Stomach (tissue), 9 donors: ENCODE data around the gene PARVG. TPM values are rescaled to one million over a fixed set of nuclear protein-coding genes. Genes with fewer than 3 reads are reported as not detected.

Source experiments
- DNase-seq, 2 donors: peaks; one replicate each; pipeline versions ENCODE4 v3.0.0 to v3.0.0-alpha.2; 2013 to 2019
- H3K27ac ChIP-seq, 5 donors: fragments of 200-600 bp in 4 of 5; sonication (generic) in 4 of 5; one replicate each; pipeline ENCODE4 v1.5.1; 2013 to 2019; ENCODE audit warnings: mild to moderate bottlenecking in 1 of 5, moderate library complexity in 1 of 5
- H3K27me3 ChIP-seq, 3 donors: fragments of 200-600 bp; sonication (generic); one replicate each; pipeline ENCODE4 v1.5.1; 2017 to 2019; ENCODE audit warnings: mixed run types in 1 of 3
- H3K36me3 ChIP-seq, 4 donors: fragments of 200-600 bp; sonication (generic); 1 replicate in 3 of 4; 2 replicates in 1 of 4; pipeline ENCODE4 v1.5.1; 2016 to 2019
- H3K4me1 ChIP-seq, 4 donors: fragments of 200-600 bp; sonication (generic); one replicate each; pipeline ENCODE4 v1.5.1; 2016 to 2019
- H3K4me3 ChIP-seq, 4 donors: fragments of 200-600 bp; sonication (generic) in 3 of 4; one replicate each; pipeline ENCODE4 v1.5.1; 2016 to 2019; ENCODE audit warnings: mild to moderate bottlenecking in 1 of 4
- H3K9me3 ChIP-seq, 4 donors: fragments of 200-600 bp; sonication (generic); one replicate each; pipeline ENCODE4 v1.5.1; 2016 to 2019
- CTCF ChIP-seq, 7 experiments: fragments of 450-650 bp in 4 of 7; fragments of 200-600 bp in 3 of 7; sonication (generic) in 3 of 7; IDR thresholded peaks; one replicate each; pipeline ENCODE4 v1.5.1; 2016 to 2019; ENCODE audit warnings: antibody characterized with exemption in 7 of 7, control low read depth in 2 of 7, mild to moderate bottlenecking in 1 of 7
- EP300 ChIP-seq: sonication (generic); formaldehyde crosslinking; IDR thresholded peaks from one replicate; pipeline ENCODE4 v1.6.1; 2017; ENCODE audit warnings: antibody characterized with exemption
- POLR2A ChIP-seq, 4 donors: fragments of 450-650 bp; IDR thresholded peaks; one replicate each; pipeline ENCODE4 v1.6.1; 2016; ENCODE audit warnings: antibody characterized with exemption in 4 of 4, control low read depth in 2 of 4, mild to moderate bottlenecking in 1 of 4, moderate library complexity in 1 of 4
- POLR2AphosphoS5 ChIP-seq, 3 donors: sonication (generic); formaldehyde crosslinking; IDR thresholded peaks; one replicate each; pipeline ENCODE4 v1.6.1; 2016; ENCODE audit warnings: antibody characterized with exemption in 3 of 3
- WGBS, 5 donors: extraction: QIAGEN DNeasy Blood & Tissue Kit in 3 of 5; methylation state at CpG; one replicate each; pipeline versions ENCODE4 v1.1.5 to v1.1.7; 2013 to 2018; 5-methylcytosine and 5-hydroxymethylcytosine counted together
- intact Hi-C: fragments of 100-400 bp; cut with DNase I; formaldehyde crosslinking; loops from one replicate; pipeline ENCODE4 v1.15.1; 2023; ENCODE audit warnings: low total_unique reads
- polyA plus RNA-seq, 3 donors: library from polyadenylated mRNA; stranded (reverse); fragments of 200-250 nt; gene quantifications; one replicate each; pipeline ENCODE4 v1.2.3, GENCODE V29; 2013
- total RNA-seq, 5 donors: library from RNA; depleted of rRNA; stranded (reverse); fragments of >200 nt; gene quantifications; one replicate each; pipeline versions ENCODE4 v1.1.0 to v1.2.3, GENCODE V29; 2014 to 2016
- donor health status: healthy with polysubstance abuse.
- donor health status: Bipolar disorder and iron deficiency.
- donor health status: healthy.

PARVG gene
- total and polyA plus RNA-seq, 8 donors, result 5.7 to 78.2 (median 16.7) TPM

- peak in 1 of 2 donors; percentile 82 for DNase-seq
- TF ChIP-seq POLR2AphosphoS5 (IDR thresholded peaks at IDR 0.05) (peak in 1 of 3 donors; percentile 53), CTCF (IDR thresholded peaks at IDR 0.05) (no peak)
- H3K4me1 ChIP-seq, result peaks cover 3 to 48% (median 17%) of the 10 kb centered on the region in 4 donors
- WGBS, 5 donors, result 57 to 65% (median 61%) methylated on average over 27 of the region's 27 CpGs
- intact Hi-C loops, result no loop called here
- no peaks in the 10 kb centered on the region for H3K27me3 ChIP-seq
- no peaks in the 10 kb centered on the region for H3K9me3 ChIP-seq
- H3K36me3 ChIP-seq, result peaks cover 0 to 35% (median 17%) of the 10 kb centered on the region in 4 donors
- no peak overlapping the region for H3K4me3 ChIP-seq
- H3K27ac ChIP-seq, result peak overlapping the region in 3 of 5 donors; percentile 15 to 79 (median 39)
These were observed 32.7 kb upstream of the PARVG start for GRCh38 chr22:44147821-44148574.

GRCh38 chr22:44151676-44152075, 29.0 kb upstream of the PARVG start:
- Histone ChIP-seq H3K4me3 (no peak overlapping the region), H3K9me3 (no peaks in the 10 kb centered on the region), H3K27ac (no peak overlapping the region), H3K27me3 (no peaks in the 10 kb centered on the region), H3K4me1 (peaks cover 0 to 19% (median 11%) of the 10 kb centered on the region in 4 donors), H3K36me3 (peaks cover 0 to 45% (median 20%) of the 10 kb centered on the region in 4 donors)
- WGBS, 5 donors, result 58 to 74% (median 66%) methylated on average over 4 of the region's 4 CpGs
- no peak for DNase-seq
- TF ChIP-seq POLR2A (IDR thresholded peaks at IDR 0.05) (no peak), EP300 (no peak), CTCF (IDR thresholded peaks at IDR 0.05) (no peak), POLR2AphosphoS5 (IDR thresholded peaks at IDR 0.05) (no peak)
- intact Hi-C loops, result no loop called here

- no peak overlapping the region for H3K4me3 ChIP-seq
- peaks cover 0 to 58% (median 24%) of the 10 kb centered on the region in 4 donors for H3K36me3 ChIP-seq
- no peak overlapping the region for H3K27ac ChIP-seq
- no peak for TF ChIP-seq POLR2AphosphoS5 (IDR thresholded peaks at IDR 0.05)
- TF ChIP-seq CTCF (IDR thresholded peaks at IDR 0.05), result no peak
- TF ChIP-seq POLR2A (IDR thresholded peaks at IDR 0.05), result no peak
- WGBS, 5 donors, result 68 to 79% (median 77%) methylated on average over 10 of the region's 10 CpGs
- DNase-seq, result no peak
- H3K4me1 ChIP-seq, result peaks cover 0 to 11% (median 5%) of the 10 kb centered on the region in 4 donors
- H3K9me3 ChIP-seq, result no peaks in the 10 kb centered on the region
- H3K27me3 ChIP-seq, result no peaks in the 10 kb centered on the region
- intact Hi-C loops, result no loop called here
These were observed 27.0 kb upstream of the PARVG start for GRCh38 chr22:44153710-44154109.

GRCh38 chr22:44154436-44154942, 26.2 kb upstream of the PARVG start:
- Histone ChIP-seq H3K4me3 (no peak overlapping the region), H3K27ac (no peak overlapping the region), H3K36me3 (peaks cover 0 to 57% (median 26%) of the 10 kb centered on the region in 4 donors), H3K27me3 (no peaks in the 10 kb centered on the region), H3K9me3 (no peaks in the 10 kb centered on the region), H3K4me1 (peaks cover 0 to 19% (median 9%) of the 10 kb centered on the region in 4 donors)
- WGBS, 5 donors, result 52 to 69% (median 55%) methylated on average over 2 of the region's 2 CpGs
- TF ChIP-seq POLR2A (IDR thresholded peaks at IDR 0.05), result no peak
- TF ChIP-seq EP300, result no peak
- TF ChIP-seq POLR2AphosphoS5 (IDR thresholded peaks at IDR 0.05), result no peak
- no peak for TF ChIP-seq CTCF (IDR thresholded peaks at IDR 0.05)
- no peak for DNase-seq
- intact Hi-C loops, result no loop called here
